ENCODE measurements around the gene ABCA1.

The ABCA1 gene

DNA sequence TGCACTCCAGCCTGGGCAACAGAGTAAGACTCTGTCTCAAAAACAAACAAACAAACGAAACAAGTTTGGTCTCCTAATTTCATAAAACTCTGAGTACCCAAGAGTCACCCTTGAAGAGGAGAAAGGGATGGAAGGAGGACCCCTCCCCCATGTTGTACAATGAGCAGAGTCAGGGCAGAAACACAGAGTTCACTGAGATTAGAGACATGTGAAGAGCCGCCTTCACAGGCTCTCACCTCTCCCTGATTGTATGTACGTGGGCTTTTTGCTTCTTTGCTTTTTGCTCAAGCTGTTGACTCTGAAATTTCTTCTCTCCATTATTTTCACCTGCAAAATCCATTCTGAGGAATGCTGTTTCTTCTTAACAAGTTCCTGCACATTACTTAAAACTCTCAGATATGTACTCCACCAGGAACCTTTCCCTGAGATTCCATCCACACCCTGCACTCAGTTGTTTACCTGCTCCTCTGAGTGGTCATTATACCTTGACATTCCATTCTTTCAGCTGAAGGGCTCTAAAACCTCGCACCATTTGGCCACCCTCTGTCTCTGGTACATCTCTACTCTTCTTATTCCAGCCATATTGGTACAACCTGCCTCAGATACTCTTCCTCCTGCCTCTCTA, 44.4 kb upstream of the ABCA1 start:
- intact Hi-C loops (cut with DNase I; ENCODE audit: low total_unique reads): no loop called here
- TF ChIP-seq, protein P1, sequence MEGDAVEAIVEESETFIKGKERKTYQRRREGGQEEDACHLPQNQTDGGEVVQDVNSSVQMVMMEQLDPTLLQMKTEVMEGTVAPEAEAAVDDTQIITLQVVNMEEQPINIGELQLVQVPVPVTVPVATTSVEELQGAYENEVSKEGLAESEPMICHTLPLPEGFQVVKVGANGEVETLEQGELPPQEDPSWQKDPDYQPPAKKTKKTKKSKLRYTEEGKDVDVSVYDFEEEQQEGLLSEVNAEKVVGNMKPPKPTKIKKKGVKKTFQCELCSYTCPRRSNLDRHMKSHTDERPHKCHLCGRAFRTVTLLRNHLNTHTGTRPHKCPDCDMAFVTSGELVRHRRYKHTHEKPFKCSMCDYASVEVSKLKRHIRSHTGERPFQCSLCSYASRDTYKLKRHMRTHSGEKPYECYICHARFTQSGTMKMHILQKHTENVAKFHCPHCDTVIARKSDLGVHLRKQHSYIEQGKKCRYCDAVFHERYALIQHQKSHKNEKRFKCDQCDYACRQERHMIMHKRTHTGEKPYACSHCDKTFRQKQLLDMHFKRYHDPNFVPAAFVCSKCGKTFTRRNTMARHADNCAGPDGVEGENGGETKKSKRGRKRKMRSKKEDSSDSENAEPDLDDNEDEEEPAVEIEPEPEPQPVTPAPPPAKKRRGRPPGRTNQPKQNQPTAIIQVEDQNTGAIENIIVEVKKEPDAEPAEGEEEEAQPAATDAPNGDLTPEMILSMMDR (IDR thresholded peaks at IDR 0.05): no peak
- Histone ChIP-seq H3K4me1 (peaks cover 0 to 28% (median 11%) of the 10 kb centered on the region in 4 donors), H3K4me3 (no peak overlapping the region), H3K27me3 (no peaks in the 10 kb centered on the region), H3K9me3 (no peaks in the 10 kb centered on the region), H3K36me3 (no peaks in the 10 kb centered on the region), H3K27ac (no peak overlapping the region)
- no peak for DNase-seq

DNA sequence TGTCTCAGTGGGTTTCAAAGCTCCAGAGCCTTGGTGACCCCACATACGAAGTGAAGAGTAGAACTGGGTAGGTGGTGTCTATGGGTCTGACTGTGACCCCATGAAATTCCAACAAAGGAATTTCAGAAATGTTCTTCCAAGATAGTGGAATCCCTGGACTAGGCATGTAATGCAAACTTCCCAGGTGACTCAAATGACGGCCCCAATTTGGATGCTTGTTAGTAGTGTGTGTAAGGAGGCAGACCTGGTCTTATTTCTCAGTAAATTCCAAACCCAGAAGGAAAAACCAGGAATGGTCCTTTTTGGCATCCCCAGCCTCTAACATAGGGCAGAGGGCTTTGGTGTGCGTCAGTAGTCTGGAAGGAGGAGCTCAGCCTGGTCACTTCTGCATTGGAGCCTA, 43.6 kb upstream of the ABCA1 start:
- TF ChIP-seq, protein P1 (IDR thresholded peaks at IDR 0.05): no peak
- Histone ChIP-seq H3K4me3 (no peak overlapping the region), H3K4me1 (peaks cover 0 to 28% (median 11%) of the 10 kb centered on the region in 4 donors), H3K27ac (peak overlapping the region in 1 of 2 donors; percentile 3), H3K36me3 (no peaks in the 10 kb centered on the region), H3K9me3 (no peaks in the 10 kb centered on the region), H3K27me3 (no peaks in the 10 kb centered on the region)
- intact Hi-C loops (cut with DNase I; ENCODE audit: low total_unique reads): no loop called here
- DNase-seq: no peak

DNA sequence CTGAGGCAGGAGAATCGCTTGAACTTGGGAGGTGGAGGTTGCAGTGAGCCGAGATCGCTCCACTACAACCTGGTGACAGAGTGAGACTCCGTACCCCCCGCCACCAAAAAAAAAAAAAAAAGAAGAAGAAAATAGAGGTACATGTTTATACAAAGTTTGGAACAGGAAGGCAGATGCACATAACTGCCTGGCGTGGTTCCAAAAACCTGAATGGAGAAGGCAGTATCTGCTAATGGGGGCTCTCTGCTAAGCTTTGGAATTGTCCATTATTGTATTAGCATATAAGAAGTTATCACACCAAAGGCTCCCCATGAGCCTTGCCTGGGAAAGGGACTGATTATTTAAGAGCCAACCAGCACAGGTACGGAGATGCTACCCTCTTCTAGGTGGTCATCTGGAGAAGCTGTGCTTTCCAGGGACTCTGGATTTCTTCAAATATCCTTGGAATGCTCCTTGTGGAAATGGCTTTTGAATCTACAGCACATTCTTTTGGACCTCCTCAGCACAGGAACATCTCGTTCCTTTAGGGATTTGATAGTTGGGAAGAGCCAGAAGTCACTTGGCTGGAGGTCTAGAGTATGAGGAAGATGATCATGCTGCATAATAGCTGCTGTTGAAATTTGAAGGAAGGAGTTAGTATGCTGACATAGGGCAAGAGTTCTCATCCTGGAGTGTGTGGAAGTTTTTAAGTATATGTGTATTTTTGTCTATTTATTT, 42.5 kb upstream of the ABCA1 start:
- no peaks in the 10 kb centered on the region for H3K36me3 ChIP-seq
- H3K9me3 ChIP-seq: no peaks in the 10 kb centered on the region
- H3K27me3 ChIP-seq: no peaks in the 10 kb centered on the region
- no peak overlapping the region for H3K4me3 ChIP-seq
- peak overlapping the region in 1 of 2 donors; percentile 94 for H3K27ac ChIP-seq
- peak in 1 of 2 donors; percentile 33 for DNase-seq
- TF ChIP-seq, protein P1 (IDR thresholded peaks at IDR 0.05): no peak
- H3K4me1 ChIP-seq: peaks cover 0 to 28% (median 11%) of the 10 kb centered on the region in 4 donors
- intact Hi-C loops (cut with DNase I; ENCODE audit: low total_unique reads): no loop called here

DNA sequence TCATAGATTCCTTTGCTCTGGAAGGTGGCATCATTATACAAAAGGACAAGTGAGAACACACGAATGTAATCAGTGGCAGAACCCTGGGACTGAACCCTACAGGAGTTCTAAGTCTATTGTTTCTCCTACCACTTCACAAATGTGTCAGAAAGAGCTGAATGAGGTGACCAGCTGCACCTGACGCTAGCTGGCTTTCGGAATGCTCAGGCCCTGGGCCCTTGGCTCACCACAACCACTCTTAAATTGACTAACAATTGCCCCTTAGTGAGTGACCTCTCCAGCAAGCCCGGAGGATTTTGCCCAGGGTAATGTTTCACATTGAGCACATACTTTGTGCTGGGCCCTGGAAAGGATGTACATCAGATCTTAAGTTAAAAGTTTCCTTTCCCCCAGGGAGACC, 41.2 kb upstream of the ABCA1 start:
- H3K9me3 ChIP-seq: no peaks in the 10 kb centered on the region
- H3K27me3 ChIP-seq: no peaks in the 10 kb centered on the region
- TF ChIP-seq, protein P1 (IDR thresholded peaks at IDR 0.05): no peak
- no peak for DNase-seq
- no peaks in the 10 kb centered on the region for H3K36me3 ChIP-seq
- peak overlapping the region; percentile 94 to 96 for H3K27ac ChIP-seq
- intact Hi-C loops (cut with DNase I; ENCODE audit: low total_unique reads): no loop called here
- H3K4me1 ChIP-seq: peaks cover 0 to 28% (median 11%) of the 10 kb centered on the region in 4 donors
- H3K4me3 ChIP-seq: peak overlapping the region in 1 of 2 donors; percentile 74

DNA sequence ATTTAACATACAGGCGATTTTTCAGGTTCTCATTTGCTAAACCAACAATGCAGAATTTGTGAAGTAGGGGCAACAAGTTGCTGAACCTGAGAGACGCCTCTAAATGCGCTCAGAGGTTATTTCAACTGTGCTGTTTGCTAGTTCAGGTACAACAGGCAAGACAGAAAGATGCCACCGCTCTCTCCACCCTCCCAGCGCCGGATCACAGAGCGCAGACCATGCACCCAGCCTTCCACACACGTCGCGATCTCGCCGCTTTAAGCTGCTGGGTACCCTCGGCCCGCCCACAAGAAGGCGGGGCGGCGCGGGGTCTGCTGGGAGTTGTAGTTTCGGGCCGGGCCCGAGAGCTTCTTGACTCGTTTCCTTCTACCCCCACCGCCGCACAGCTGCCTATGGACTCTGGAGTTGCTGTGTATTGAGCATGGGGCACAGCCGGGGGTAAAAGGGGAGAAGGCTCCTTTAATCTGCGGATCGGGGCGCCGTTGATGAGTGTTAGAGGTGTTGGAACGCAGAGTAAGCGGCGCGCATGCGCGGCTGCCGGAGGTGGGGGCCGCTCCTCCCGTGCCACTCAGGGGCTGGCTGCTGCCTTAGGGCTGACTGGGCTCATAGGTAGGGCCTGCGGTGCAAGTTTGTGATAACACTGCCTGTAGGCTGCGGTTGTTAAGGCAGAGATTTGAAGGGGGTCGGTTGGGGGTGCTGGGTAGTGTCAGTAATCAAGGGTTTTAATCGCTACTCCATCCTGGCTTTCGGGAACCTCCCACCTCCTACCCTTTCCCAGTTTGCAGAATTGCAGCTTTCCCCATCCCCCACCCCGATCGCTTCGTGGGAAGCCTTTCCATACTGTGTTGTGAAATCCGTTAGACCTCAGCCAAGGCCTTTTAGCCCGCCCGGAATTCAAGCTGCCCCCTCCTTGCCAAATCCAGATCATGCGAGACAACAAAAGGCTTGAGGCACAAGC, 40.3 kb upstream of the ABCA1 start:
- TF ChIP-seq, protein P1 (IDR thresholded peaks at IDR 0.05): no peak
- peak overlapping the region; percentile 94 to 96 for H3K27ac ChIP-seq
- peak; percentile 91 to 96 for DNase-seq
- no peaks in the 10 kb centered on the region for H3K27me3 ChIP-seq
- H3K9me3 ChIP-seq: no peaks in the 10 kb centered on the region
- no peaks in the 10 kb centered on the region for H3K36me3 ChIP-seq
- peaks cover 0 to 28% (median 11%) of the 10 kb centered on the region in 4 donors for H3K4me1 ChIP-seq
- H3K4me3 ChIP-seq: peak overlapping the region; percentile 64 to 74
- intact Hi-C loops (cut with DNase I; ENCODE audit: low total_unique reads): loop anchor here (1.0 kb wide), 1 partner anchor 40 kb away; the partner anchor contains the start of gene ABCA1
